Renal cortical epithelial cell (primary cell): Measurements from ENCODE around the gene EMILIN2. TPM values are rescaled to one million over a fixed set of nuclear protein-coding genes. Genes with fewer than 3 reads are reported as not detected.

Experiments used
- DNase-seq: peaks from one replicate; pipeline ENCODE4 v3.0.0-alpha.2; 2011; ENCODE audit warnings: low read depth
- total RNA-seq: library from RNA; depleted of rRNA; stranded (reverse); fragments of >200 nt; gene quantifications from 2 replicates; pipeline ENCODE4 v1.2.3, GENCODE V29; 2014

The EMILIN2 gene
- total RNA-seq, 1 donor from 2014 or later: 4.0 TPM

GRCh38 chr18:2900684-2901422, 54.0 kb downstream of the EMILIN2 start:
- DNase-seq: no peak

- no peak for DNase-seq
Observed at GRCh38 chr18:2901423-2901985, 54.7 kb downstream of the EMILIN2 start.

GRCh38 chr18:2902327-2902726, 55.5 kb downstream of the EMILIN2 start:
- no peak for DNase-seq

GRCh38 chr18:2903006-2903405, 56.2 kb downstream of the EMILIN2 start:
- no peak for DNase-seq

GRCh38 chr18:2905854-2906703, 59.3 kb downstream of the EMILIN2 start:
- no peak for DNase-seq

- no peak for DNase-seq
Observed at GRCh38 chr18:2906704-2907549, 60.1 kb downstream of the EMILIN2 start.

GRCh38 chr18:2907550-2908135, 60.8 kb downstream of the EMILIN2 start:
- no peak for DNase-seq

- no peak for DNase-seq
Observed at GRCh38 chr18:2908166-2908945, 61.5 kb downstream of the EMILIN2 start.

- no peak for DNase-seq
Observed at GRCh38 chr18:2908946-2909335, 62.1 kb downstream of the EMILIN2 start.

- DNase-seq: no peak
Observed at GRCh38 chr18:2909431-2910140, 62.8 kb downstream of the EMILIN2 start.

- no peak for DNase-seq
Observed at GRCh38 chr18:2910261-2910660, 63.5 kb downstream of the EMILIN2 start.

- DNase-seq: no peak
Observed at GRCh38 chr18:2910751-2911425, 64.1 kb downstream of the EMILIN2 start.

- no peak for DNase-seq
Observed at GRCh38 chr18:2911533-2911932, 64.7 kb downstream of the EMILIN2 start.

- no peak for DNase-seq
Observed at GRCh38 chr18:2912357-2913299, 65.8 kb downstream of the EMILIN2 start.

GRCh38 chr18:2913398-2914005, 66.7 kb downstream of the EMILIN2 start:
- no peak for DNase-seq

- no peak for DNase-seq
Observed at GRCh38 chr18:2914185-2914880, 67.5 kb downstream of the EMILIN2 start.

- DNase-seq: no peak
Observed at GRCh38 chr18:2914881-2915240, 68.1 kb downstream of the EMILIN2 start.
